Adipose tissue (tissue), 3 donors: ENCODE results near the gene VEGFB. TPM values are rescaled to one million over a fixed set of nuclear protein-coding genes. Genes with fewer than 3 reads are reported as not detected.

ENCODE experiments used
- H3K27ac ChIP-seq: one replicate; pipeline ENCODE4 v1.5.1; 2013; ENCODE audit warnings: low read depth, low read length
- WGBS, 3 donors: extraction: QIAGEN DNeasy Blood & Tissue Kit; methylation state at CpG; one replicate each; pipeline ENCODE4 v1.1.7; 2013; 5-methylcytosine and 5-hydroxymethylcytosine counted together
- polyA plus RNA-seq, 3 donors: library from polyadenylated mRNA; stranded (reverse); fragments of 200-250 nt; gene quantifications; one replicate each; pipeline ENCODE4 v1.2.3, GENCODE V29; 2013
- donor health status: healthy with polysubstance abuse.
- donor health status: Bipolar disorder and iron deficiency.
- donor health status: healthy.

VEGFB gene, protein sequence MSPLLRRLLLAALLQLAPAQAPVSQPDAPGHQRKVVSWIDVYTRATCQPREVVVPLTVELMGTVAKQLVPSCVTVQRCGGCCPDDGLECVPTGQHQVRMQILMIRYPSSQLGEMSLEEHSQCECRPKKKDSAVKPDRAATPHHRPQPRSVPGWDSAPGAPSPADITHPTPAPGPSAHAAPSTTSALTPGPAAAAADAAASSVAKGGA
- polyA plus RNA-seq: 100 to 1,000 TPM in 2 of 3 donors, 10 to 100 TPM in 1; 53.2 to 327 (median 249) TPM

GRCh38 chr11:64233913-64234586 lies at the start of gene VEGFB:
Gene VEGFB, plus strand, starts transcription at chr11:64234584. Its CDS starts 250 bp downstream, at chr11:64234834.
- WGBS, 3 donors: 1 to 5% (median 3%) methylated on average over 34 to 48 of the region's 62 CpGs
- H3K27ac ChIP-seq: no peak within 1 kb of the TSS

DNA sequence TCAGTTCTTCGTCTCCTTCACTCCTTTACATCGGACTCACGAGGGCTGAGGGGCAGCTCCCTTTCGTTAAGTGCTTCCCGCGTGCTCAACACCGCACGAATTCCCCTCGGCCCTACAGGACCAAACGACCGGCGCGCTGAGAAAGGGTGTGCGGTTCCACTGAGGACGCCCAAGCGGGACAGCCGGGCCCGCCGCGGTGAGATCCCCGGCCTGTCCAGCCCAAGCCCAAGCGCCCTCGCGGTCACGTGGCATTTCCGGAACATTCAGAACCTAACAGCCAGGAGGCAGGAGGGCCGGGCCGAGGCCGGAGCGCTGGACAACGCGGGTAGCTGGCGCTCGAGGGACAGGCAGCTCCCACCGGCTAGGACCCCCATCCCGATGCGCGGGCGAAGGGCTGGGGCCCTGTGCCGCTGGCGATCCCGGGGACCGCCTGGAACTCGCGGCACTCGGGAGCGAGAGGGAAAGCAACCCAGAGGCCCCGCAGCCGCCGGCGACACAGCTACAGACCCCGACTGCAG lies 49.1 kb upstream of the VEGFB start:
- peak overlapping the region; percentile 17 for H3K27ac ChIP-seq
- 0 to 1% (median 0%) methylated on average over 52 of the region's 52 CpGs for WGBS, 3 donors

- peak within 1 kb of the TSS; percentile 17 for H3K27ac ChIP-seq
- 1% methylated on average over 57 to 74 of the region's 74 CpGs for WGBS, 3 donors
Measured at GRCh38 chr11:64185693-64186491, 48.5 kb upstream of the VEGFB start, which contains the start of gene STIP1. Gene STIP1, plus strand, starts transcription at chr11:64186171. Its CDS starts 91 bp downstream, at chr11:64186262.

DNA sequence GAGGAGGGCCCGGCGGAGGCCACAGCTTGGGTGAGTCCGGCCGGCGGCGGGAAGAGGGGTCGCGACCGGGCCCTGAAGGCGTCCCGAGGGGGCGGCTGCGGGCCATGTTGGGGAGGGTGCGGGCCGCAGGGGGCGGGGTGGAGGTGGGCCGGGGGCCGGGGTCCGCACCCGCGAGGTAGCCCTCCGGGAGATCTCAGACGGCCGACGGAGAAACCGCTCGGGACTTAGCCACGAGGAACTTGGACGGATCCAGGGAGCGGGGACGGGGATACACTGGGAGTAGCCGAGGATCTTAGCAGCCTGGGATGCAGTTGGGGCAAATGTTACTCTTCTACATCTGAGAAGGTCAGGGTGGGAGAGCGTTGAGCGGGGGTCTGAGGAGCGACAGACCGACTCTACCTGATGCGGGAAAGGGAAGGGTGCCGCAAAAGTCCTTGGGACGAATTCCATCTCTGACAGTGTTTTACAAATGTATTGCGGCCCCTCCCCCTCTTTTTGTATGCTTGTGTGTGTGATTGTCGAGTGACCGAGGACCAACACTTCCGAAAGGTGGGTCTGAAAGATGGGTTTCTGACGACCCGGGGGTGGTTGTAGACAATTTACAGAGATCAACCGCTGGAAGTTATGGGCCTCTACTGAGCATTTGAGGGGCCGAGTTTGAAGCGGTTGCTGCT lies 47.8 kb upstream of the VEGFB start:
- 1 to 2% (median 2%) methylated on average over 32 to 48 of the region's 48 CpGs for WGBS, 3 donors
- H3K27ac ChIP-seq: no peak overlapping the region

GRCh38 chr11:64192434-64192833 lies 42.0 kb upstream of the VEGFB start:
- no peak overlapping the region for H3K27ac ChIP-seq
- 81 to 91% (median 89%) methylated on average over 5 of the region's 5 CpGs for WGBS, 3 donors

DNA sequence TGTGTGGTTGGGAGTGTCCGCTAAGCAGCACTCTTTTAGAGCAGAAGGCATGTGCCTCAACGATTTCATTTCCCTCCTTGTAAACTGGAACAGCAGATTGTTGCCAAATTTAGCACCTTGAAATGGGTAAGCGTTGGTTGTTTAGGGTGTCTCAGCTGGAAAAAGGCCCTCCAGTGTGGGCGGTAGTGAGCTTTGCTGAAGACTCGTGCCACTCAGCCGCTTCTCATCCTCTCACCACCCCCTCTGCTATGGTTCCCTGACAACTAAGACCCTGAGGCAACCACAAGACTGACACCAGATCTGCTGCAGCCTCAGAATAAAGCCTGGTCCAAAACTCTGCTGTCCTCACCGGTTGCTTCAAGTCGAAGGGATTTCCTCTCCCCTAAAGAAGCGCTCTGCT lies 37.8 kb upstream of the VEGFB start:
- H3K27ac ChIP-seq: no peak overlapping the region
- 80 to 87% (median 83%) methylated on average over 9 of the region's 9 CpGs for WGBS, 3 donors

- 93 to 100% (median 95%) methylated on average over 2 of the region's 2 CpGs for WGBS, 3 donors
- no peak overlapping the region for H3K27ac ChIP-seq
Measured at GRCh38 chr11:64198511-64198910, 35.9 kb upstream of the VEGFB start.

GRCh38 chr11:64201543-64201942 lies 32.8 kb upstream of the VEGFB start:
- H3K27ac ChIP-seq: no peak overlapping the region
- 48 to 87% (median 83%) methylated on average over 3 of the region's 3 CpGs for WGBS, 3 donors

DNA sequence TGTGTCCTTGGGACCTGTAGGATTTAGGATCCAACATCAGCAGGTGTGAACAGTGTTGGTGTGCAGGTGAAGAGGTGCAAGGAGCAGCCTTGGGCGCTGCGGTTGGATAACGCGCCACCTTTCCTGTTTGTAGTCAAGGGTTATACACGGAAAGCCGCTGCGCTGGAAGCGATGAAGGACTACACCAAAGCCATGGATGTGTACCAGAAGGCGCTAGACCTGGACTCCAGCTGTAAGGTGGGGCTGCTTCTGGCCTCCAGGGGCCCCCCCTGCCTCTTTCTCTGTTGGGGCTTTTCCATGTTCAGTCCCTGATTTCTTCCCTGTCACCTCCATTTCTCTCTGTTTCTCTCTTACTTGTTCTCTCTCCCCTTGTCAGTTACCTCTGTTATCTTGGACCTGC lies 31.4 kb upstream of the VEGFB start:
- WGBS, 3 donors: 93 to 97% (median 96%) methylated on average over 9 of the region's 9 CpGs
- H3K27ac ChIP-seq: no peak overlapping the region

DNA sequence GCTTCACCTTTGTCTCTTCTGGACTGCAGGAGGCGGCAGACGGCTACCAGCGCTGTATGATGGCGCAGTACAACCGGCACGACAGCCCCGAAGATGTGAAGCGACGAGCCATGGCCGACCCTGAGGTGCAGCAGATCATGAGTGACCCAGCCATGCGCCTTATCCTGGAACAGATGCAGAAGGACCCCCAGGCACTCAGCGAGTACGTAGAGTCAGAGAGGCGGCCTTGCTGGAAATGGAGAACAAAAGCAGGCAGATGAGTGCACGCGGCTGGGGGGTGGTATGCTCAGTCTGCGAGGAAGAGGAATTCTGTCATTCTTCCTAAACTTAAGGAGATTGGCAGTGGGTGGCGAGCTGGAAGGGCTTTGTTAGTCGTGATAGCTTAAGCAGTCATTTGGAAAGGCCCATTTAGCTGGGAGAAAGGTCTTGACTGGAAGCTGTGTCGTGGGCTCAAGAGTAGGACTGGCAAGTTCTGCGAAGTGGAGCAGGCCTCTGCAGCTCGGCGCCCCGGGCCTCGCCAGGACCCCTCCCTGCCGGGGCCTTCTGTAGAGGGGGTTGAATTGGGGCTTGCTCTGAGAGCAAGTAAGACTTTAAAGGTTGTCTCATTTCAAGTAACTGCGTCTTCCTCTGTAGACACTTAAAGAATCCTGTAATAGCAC lies 30.8 kb upstream of the VEGFB start:
- no peak overlapping the region for H3K27ac ChIP-seq
- 89 to 92% (median 91%) methylated on average over 27 of the region's 27 CpGs for WGBS, 3 donors

GRCh38 chr11:64204080-64204440 lies 30.3 kb upstream of the VEGFB start:
- 79 to 87% (median 82%) methylated on average over 16 of the region's 16 CpGs for WGBS, 3 donors
- no peak overlapping the region for H3K27ac ChIP-seq

DNA sequence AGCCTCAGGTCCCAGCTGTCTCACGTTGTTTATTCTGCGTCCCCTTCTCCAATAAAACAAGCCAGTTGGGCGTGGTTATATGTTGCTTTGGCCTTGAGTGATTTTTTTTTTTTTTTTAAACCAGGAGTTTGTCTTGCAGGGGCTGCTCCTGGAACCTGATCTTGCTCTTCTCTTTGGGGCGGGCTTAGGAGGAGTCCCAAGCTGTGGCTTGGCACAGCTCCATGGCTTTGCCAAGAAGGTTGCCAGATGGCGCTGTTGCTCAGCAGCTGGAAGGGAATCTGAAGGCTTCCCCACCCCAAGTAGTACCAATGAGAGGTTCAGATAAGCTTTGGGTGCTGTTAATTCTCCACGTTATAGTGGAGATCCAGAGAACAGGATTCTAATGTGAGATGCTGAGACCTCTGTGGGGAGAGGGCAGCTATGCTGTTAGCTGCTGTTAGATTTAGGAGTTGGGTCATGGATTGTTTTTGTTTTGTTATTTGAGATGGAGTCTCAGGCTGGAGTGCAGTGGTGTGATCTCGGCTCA lies 29.9 kb upstream of the VEGFB start:
- WGBS, 3 donors: 25 to 34% (median 28%) methylated on average over 7 of the region's 7 CpGs

DNA sequence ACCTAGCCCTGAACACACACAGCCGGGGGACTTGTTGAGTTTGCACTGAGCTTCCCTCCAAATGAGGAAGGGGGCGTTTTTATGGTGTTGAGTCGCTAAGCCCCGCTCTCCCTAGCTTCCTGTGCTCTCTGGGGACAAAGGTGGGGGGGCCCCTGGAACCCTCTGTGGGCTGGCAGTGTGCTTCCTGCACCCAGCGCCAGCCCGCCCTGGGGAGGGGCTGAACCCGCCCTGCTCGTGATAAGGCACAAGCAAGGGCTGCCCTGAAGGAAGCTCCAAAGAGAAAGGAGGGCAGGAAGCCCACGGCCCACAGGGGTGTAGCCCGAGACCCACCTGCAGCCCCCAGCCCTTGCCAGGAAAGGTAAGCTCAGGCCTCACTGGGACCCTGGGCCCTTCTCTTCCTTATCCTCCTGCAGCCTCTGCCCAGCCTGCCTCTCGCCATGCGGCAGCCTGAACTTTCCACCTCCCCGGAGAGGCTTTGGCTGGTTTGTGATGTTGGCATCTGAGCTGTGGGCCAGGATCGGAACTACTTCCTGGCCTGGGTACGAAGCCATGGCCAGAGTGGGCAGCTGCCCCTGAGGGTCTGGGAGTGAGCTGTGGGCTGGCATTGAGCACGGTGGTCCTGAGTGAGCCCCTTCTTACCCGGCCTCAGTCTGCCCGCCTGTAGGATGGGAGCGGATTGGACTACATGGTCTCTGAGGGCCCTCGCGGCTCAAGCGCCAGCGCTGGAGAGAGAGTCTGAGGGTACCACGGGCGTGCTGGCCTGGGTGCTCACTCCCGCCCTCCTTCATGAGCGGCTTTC lies 27.7 kb upstream of the VEGFB start, which contains the start of gene FERMT3:
FERMT3 (plus strand) TSS at position 265 of the 799 bp plus-strand sequence. CDS start 644 bp downstream, outside the sequence.
- WGBS, 3 donors: 46 to 84% (median 58%) methylated on average over 26 to 27 of the region's 27 CpGs
- peak within 1 kb of the TSS; percentile 74 for H3K27ac ChIP-seq

More for the DNA sequence above, 29.9 kb upstream of the VEGFB start:
- no peak overlapping the region for H3K27ac ChIP-seq

DNA sequence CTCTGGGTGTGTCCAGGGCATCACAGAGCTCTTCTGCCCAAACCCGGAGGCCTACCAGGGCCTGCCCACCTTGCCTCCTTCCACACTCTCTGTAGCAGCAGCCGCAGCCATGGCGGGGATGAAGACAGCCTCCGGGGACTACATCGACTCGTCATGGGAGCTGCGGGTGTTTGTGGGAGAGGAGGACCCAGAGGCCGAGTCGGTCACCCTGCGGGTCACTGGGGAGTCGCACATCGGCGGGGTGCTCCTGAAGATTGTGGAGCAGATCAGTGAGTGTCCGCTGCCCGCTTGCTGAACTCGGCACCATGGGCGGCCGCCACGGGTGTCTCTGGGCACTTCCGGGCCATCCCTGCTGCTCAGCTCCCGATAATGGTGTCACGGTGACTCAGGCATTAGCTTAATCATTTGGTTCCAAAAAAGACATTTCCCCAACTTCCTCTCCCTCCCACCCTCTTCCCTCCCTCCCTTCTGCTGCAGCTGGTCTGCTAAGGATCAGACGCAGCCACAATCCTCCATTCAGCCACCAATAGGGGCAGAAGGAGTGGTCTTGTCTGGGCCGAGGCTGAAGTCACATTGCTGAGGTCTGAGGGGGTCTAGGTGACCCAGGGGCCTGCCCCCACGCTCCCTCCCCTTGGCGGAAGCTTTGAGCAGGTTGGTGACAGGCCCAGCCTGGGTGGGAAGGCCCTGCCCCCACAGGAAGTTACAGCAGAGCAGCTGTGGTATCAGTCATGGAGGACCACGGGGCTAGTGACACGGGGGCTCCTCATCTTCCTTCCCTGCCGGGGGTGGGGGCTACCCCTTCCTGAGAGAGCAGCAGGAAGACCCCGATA lies 26.9 kb upstream of the VEGFB start:
- peak overlapping the region; percentile 74 for H3K27ac ChIP-seq
- WGBS, 3 donors: 23 to 61% (median 27%) methylated on average over 27 to 30 of the region's 30 CpGs

- 65 to 89% (median 66%) methylated on average over 23 of the region's 23 CpGs for WGBS, 3 donors
- H3K27ac ChIP-seq: no peak overlapping the region
Measured at GRCh38 chr11:64208086-64208795, 26.1 kb upstream of the VEGFB start.
